Liver (tissue), 9 donors: ENCODE results near the gene ATP6V0D1. TPM values are rescaled to one million over a fixed set of nuclear protein-coding genes. Genes with fewer than 3 reads are reported as not detected.
A peak's percentile ranks its signal among the peaks of the same experiment; 100 is the strongest.

ENCODE experiments used
- DNase-seq: peaks from one replicate; pipeline ENCODE4 v3.0.0-alpha.2; 2017; ENCODE audit warnings: low spot score
- H3K27ac ChIP-seq, 2 donors: one replicate each; pipeline ENCODE4 v1.7.0; 2013; ENCODE audit warnings: inconsistent platforms in 2 of 2, low read length in 2 of 2, control low read depth in 1 of 2, low read depth in 1 of 2, mild to moderate bottlenecking in 1 of 2
- H3K27me3 ChIP-seq, 4 donors: one replicate each; pipeline versions ENCODE4 v1.6.1 to v1.7.0; 2013; ENCODE audit warnings: low read length in 3 of 4, inconsistent platforms in 1 of 4, mild to moderate bottlenecking in 1 of 4, moderate library complexity in 1 of 4; ENCODE audit not compliant: control insufficient read depth in 4 of 4, insufficient read depth in 4 of 4
- H3K36me3 ChIP-seq, 4 donors: one replicate each; pipeline versions ENCODE4 v1.6.1 to v1.7.0; 2013; ENCODE audit warnings: low read length in 3 of 4, mild to moderate bottlenecking in 3 of 4, low read depth in 1 of 4, moderate library complexity in 1 of 4; ENCODE audit not compliant: control insufficient read depth in 4 of 4, insufficient read depth in 3 of 4
- H3K4me1 ChIP-seq, 4 donors: one replicate each; pipeline versions ENCODE4 v1.6.1 to v1.7.0; 2013; ENCODE audit warnings: low read length in 3 of 4, mild to moderate bottlenecking in 3 of 4, moderate library complexity in 1 of 4; ENCODE audit not compliant: control insufficient read depth in 4 of 4, insufficient read depth in 4 of 4
- H3K4me3 ChIP-seq, 3 donors: one replicate each; pipeline versions ENCODE4 v1.6.1 to v1.7.0; 2013; ENCODE audit warnings: low read length in 3 of 3, control low read depth in 1 of 3, low read depth in 1 of 3, mild to moderate bottlenecking in 1 of 3
- H3K9ac ChIP-seq, 2 donors: one replicate each; pipeline ENCODE4 v1.7.0; 2013; ENCODE audit warnings: low read length in 2 of 2, mild to moderate bottlenecking in 2 of 2, moderate library complexity in 2 of 2, control low read depth in 1 of 2, low read depth in 1 of 2
- H3K9me3 ChIP-seq, 4 donors: one replicate each; pipeline versions ENCODE4 v1.6.1 to v1.7.0; 2013; ENCODE audit warnings: low read length in 3 of 4; ENCODE audit not compliant: control insufficient read depth in 4 of 4
- EGR1 ChIP-seq, 2 donors: IDR thresholded peaks; 2 replicates each; pipeline ENCODE4 v1.6.1; 2016 to 2018; ENCODE audit warnings: antibody characterized with exemption in 2 of 2, low read depth in 2 of 2
- FOXA1 ChIP-seq: IDR thresholded peaks from 2 replicates; pipeline ENCODE4 v1.6.1; 2016; ENCODE audit warnings: antibody characterized with exemption
- FOXA2 ChIP-seq: IDR thresholded peaks from 2 replicates; pipeline ENCODE4 v1.6.1; 2016; ENCODE audit warnings: antibody characterized with exemption
- GABPA ChIP-seq, 2 donors: IDR thresholded peaks in 1 of 2; conservative IDR thresholded peaks in 1 of 2; 2 replicates each; pipeline ENCODE4 v1.6.1; 2016; ENCODE audit warnings: antibody characterized with exemption in 2 of 2, mild to moderate bottlenecking in 1 of 2, moderate library complexity in 1 of 2
- HNF4A ChIP-seq, 2 donors: conservative IDR thresholded peaks; 2 replicates each; pipeline ENCODE4 v1.6.1; 2016; ENCODE audit warnings: antibody characterized with exemption in 2 of 2, mild to moderate bottlenecking in 2 of 2
- HNF4G ChIP-seq: IDR thresholded peaks from 2 replicates; pipeline ENCODE4 v1.6.1; 2016; ENCODE audit warnings: antibody characterized with exemption
- JUND ChIP-seq, 2 donors: IDR thresholded peaks; 2 replicates each; pipeline ENCODE4 v1.6.1; 2016; ENCODE audit warnings: antibody characterized with exemption in 2 of 2
- NR2F2 ChIP-seq: IDR thresholded peaks from 2 replicates; pipeline ENCODE4 v1.6.1; 2016; ENCODE audit warnings: antibody characterized with exemption
- RAD21 ChIP-seq, 2 donors: IDR thresholded peaks; 2 replicates each; pipeline ENCODE4 v1.6.1; 2016; ENCODE audit warnings: antibody characterized with exemption in 2 of 2, mild to moderate bottlenecking in 2 of 2
- RXRA ChIP-seq, 2 donors: IDR thresholded peaks; 2 replicates each; pipeline ENCODE4 v1.6.1; 2017 to 2018; ENCODE audit warnings: antibody characterized with exemption in 2 of 2, mild to moderate bottlenecking in 1 of 2
- SP1 ChIP-seq: IDR thresholded peaks from 2 replicates; pipeline ENCODE4 v1.6.1; 2018; ENCODE audit warnings: antibody characterized with exemption, mild to moderate bottlenecking
- TAF1 ChIP-seq: conservative IDR thresholded peaks from 2 replicates; pipeline ENCODE4 v1.6.1; 2016; ENCODE audit warnings: antibody characterized with exemption, mild to moderate bottlenecking
- YY1 ChIP-seq: IDR thresholded peaks from 2 replicates; pipeline ENCODE4 v1.6.1; 2016; ENCODE audit warnings: antibody characterized with exemption, mild to moderate bottlenecking
- WGBS: extraction: QIAGEN DNeasy Blood & Tissue Kit; methylation state at CpG from one replicate; pipeline ENCODE4 v1.1.7; 2013; 5-methylcytosine and 5-hydroxymethylcytosine counted together
- polyA plus RNA-seq, 2 donors: library from polyadenylated mRNA; stranded (reverse) in 1 of 2; unstranded in 1 of 2; fragments of 200-250 nt in 1 of 2; fragments of >200 nt in 1 of 2; fragmentation: Nextera tagmentation in 1 of 2; extraction: Ambion mirVana in 1 of 2; gene quantifications; one replicate each; pipeline versions ENCODE4 v1.2.1 to v1.2.3, GENCODE V29; 2013 to 2015
- total RNA-seq, 2 donors: library from RNA; depleted of rRNA; stranded (reverse); fragments of >200 nt; gene quantifications; one replicate each; pipeline ENCODE4 v1.2.3, GENCODE V29; 2014
- TF ChIP-seq, protein P1 (sequence below): IDR thresholded peaks from 2 replicates; pipeline ENCODE4 v1.6.1; 2016; ENCODE audit warnings: antibody characterized with exemption
- TF ChIP-seq, protein P2 (sequence below): fragments of 150-350 bp; IDR thresholded peaks from 2 replicates; pipeline ENCODE4 v1.5.1; 2017; ENCODE audit warnings: improper control_type of control experiment, low read depth, low read length; ENCODE audit not compliant: missing input control
- TF ChIP-seq, protein P3 (sequence below): IDR thresholded peaks from 2 replicates; pipeline ENCODE4 v1.6.1; 2016; ENCODE audit warnings: antibody characterized with exemption
- TF ChIP-seq, protein P4 (sequence below): IDR thresholded peaks from 2 replicates; pipeline ENCODE4 v1.6.1; 2016; ENCODE audit warnings: antibody characterized with exemption
- TF ChIP-seq, protein P5 (sequence below): IDR thresholded peaks from 2 replicates; pipeline ENCODE4 v1.6.1; 2016; ENCODE audit warnings: antibody characterized with exemption, mild to moderate bottlenecking
- donor health status: healthy.
- donor health status: healthy.
- donor health status: healthy.
- donor health status: healthy.
- donor health status: healthy.

Gene ATP6V0D1
- total and polyA plus RNA-seq, 4 donors: 47.6 to 80.2 (median 66.6) TPM

DNA sequence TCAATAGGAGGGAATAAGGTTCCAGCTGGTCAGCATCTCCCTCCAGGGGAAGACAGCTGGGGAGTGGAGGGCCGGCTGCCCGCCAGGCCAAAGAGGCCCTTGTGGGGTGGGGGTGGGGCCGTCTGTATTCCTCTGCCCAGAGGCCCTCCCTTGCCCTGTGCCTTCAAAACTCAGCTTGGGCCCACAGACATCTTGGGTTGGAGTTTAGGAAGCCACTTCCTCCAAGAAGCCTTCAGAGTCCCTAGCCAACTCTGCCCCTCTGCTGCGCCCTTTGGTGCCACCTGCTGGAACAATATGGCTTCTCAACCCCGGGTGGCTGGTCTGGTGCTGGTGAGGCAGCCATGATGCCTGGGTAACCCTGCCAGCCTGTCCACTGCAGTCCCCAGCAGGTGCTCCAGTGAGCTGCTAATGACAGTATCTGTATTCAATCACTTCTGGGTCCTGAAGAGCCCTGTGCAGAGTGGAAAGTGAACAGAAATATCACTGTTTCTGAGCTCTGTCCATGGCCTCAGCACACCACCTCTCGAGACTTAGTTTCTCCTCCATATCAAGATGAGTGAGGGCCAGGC lies 33.4 kb downstream of the ATP6V0D1 start:
- H3K4me3 ChIP-seq: no peak overlapping the region
- peak overlapping the region; percentile 25 to 75 for H3K27ac ChIP-seq
- H3K27me3 ChIP-seq: no peaks in the 10 kb centered on the region
- H3K9me3 ChIP-seq: no peaks in the 10 kb centered on the region
- DNase-seq: peak; percentile 70
- 75% methylated on average over 6 of the region's 6 CpGs for WGBS
- H3K9ac ChIP-seq: no peak overlapping the region
- peak; percentile 31 for TF ChIP-seq NR2F2
- TF ChIP-seq FOXA2: no peak
- TF ChIP-seq, protein P1, sequence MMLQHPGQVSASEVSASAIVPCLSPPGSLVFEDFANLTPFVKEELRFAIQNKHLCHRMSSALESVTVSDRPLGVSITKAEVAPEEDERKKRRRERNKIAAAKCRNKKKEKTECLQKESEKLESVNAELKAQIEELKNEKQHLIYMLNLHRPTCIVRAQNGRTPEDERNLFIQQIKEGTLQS: no peak
- no peak for TF ChIP-seq FOXA1
- peak; percentile 26 for TF ChIP-seq YY1
- TF ChIP-seq, protein P2, sequence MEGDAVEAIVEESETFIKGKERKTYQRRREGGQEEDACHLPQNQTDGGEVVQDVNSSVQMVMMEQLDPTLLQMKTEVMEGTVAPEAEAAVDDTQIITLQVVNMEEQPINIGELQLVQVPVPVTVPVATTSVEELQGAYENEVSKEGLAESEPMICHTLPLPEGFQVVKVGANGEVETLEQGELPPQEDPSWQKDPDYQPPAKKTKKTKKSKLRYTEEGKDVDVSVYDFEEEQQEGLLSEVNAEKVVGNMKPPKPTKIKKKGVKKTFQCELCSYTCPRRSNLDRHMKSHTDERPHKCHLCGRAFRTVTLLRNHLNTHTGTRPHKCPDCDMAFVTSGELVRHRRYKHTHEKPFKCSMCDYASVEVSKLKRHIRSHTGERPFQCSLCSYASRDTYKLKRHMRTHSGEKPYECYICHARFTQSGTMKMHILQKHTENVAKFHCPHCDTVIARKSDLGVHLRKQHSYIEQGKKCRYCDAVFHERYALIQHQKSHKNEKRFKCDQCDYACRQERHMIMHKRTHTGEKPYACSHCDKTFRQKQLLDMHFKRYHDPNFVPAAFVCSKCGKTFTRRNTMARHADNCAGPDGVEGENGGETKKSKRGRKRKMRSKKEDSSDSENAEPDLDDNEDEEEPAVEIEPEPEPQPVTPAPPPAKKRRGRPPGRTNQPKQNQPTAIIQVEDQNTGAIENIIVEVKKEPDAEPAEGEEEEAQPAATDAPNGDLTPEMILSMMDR: peak; percentile 49
- no peak for TF ChIP-seq JUND (IDR thresholded peaks at IDR 0.05)
- no peak for TF ChIP-seq HNF4A (conservative IDR thresholded peaks at IDR 0.05)
- TF ChIP-seq, protein P3, sequence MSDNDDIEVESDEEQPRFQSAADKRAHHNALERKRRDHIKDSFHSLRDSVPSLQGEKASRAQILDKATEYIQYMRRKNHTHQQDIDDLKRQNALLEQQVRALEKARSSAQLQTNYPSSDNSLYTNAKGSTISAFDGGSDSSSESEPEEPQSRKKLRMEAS: no peak
- TF ChIP-seq, protein P4, sequence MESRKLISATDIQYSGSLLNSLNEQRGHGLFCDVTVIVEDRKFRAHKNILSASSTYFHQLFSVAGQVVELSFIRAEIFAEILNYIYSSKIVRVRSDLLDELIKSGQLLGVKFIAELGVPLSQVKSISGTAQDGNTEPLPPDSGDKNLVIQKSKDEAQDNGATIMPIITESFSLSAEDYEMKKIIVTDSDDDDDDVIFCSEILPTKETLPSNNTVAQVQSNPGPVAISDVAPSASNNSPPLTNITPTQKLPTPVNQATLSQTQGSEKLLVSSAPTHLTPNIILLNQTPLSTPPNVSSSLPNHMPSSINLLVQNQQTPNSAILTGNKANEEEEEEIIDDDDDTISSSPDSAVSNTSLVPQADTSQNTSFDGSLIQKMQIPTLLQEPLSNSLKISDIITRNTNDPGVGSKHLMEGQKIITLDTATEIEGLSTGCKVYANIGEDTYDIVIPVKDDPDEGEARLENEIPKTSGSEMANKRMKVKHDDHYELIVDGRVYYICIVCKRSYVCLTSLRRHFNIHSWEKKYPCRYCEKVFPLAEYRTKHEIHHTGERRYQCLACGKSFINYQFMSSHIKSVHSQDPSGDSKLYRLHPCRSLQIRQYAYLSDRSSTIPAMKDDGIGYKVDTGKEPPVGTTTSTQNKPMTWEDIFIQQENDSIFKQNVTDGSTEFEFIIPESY: no peak
- TF ChIP-seq SP1: no peak
- peak; percentile 51 to 69 for TF ChIP-seq RAD21 (IDR thresholded peaks at IDR 0.05)
- TF ChIP-seq EGR1 (IDR thresholded peaks at IDR 0.05; ENCODE audit: low read depth in 2 of 2): no peak
- TF ChIP-seq TAF1: no peak
- TF ChIP-seq, protein P5, sequence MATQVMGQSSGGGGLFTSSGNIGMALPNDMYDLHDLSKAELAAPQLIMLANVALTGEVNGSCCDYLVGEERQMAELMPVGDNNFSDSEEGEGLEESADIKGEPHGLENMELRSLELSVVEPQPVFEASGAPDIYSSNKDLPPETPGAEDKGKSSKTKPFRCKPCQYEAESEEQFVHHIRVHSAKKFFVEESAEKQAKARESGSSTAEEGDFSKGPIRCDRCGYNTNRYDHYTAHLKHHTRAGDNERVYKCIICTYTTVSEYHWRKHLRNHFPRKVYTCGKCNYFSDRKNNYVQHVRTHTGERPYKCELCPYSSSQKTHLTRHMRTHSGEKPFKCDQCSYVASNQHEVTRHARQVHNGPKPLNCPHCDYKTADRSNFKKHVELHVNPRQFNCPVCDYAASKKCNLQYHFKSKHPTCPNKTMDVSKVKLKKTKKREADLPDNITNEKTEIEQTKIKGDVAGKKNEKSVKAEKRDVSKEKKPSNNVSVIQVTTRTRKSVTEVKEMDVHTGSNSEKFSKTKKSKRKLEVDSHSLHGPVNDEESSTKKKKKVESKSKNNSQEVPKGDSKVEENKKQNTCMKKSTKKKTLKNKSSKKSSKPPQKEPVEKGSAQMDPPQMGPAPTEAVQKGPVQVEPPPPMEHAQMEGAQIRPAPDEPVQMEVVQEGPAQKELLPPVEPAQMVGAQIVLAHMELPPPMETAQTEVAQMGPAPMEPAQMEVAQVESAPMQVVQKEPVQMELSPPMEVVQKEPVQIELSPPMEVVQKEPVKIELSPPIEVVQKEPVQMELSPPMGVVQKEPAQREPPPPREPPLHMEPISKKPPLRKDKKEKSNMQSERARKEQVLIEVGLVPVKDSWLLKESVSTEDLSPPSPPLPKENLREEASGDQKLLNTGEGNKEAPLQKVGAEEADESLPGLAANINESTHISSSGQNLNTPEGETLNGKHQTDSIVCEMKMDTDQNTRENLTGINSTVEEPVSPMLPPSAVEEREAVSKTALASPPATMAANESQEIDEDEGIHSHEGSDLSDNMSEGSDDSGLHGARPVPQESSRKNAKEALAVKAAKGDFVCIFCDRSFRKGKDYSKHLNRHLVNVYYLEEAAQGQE: no peak
- no peak for TF ChIP-seq GABPA (IDR thresholded peaks at IDR 0.05 in 1 of 2, conservative IDR thresholded peaks at IDR 0.05 in 1 of 2)
- TF ChIP-seq RXRA (IDR thresholded peaks at IDR 0.05): peak in 1 of 2 donors; percentile 6
- TF ChIP-seq HNF4G: no peak
- H3K36me3 ChIP-seq: peaks cover 0 to 3% (median 1%) of the 10 kb centered on the region in 4 donors
- H3K4me1 ChIP-seq: peaks cover 48 to 97% (median 83%) of the 10 kb centered on the region in 4 donors
